TTC549 (cell line): Measurements from ENCODE around the gene MDC1.
"Not testable (repeated sequence)": the region's sequence is repeated elsewhere in the genome, so short reads cannot be mapped to it uniquely, and the experiment has no call there.

Source experiments
- FAIRE-seq: peaks from 2 replicates; lab custom pipeline; 2012; peaks lifted over from hg19 to GRCh38; lab: Jason Lieb, UNC

MDC1 gene

GRCh38 chr6:30717129-30717844, at the start of gene MDC1:
Gene MDC1 (minus strand): TSS chr6:30717281. CDS start chr6:30715175, 2,106 bp downstream.
- FAIRE-seq = peak; percentile 96

- no peak for FAIRE-seq
Observed at GRCh38 chr6:30766461-30767157, 49.5 kb upstream of the MDC1 start.

GRCh38 chr6:30765495-30765894, 48.4 kb upstream of the MDC1 start:
- not testable (repeated sequence) for FAIRE-seq

- not testable (repeated sequence) for FAIRE-seq
Observed at GRCh38 chr6:30764490-30765043, 47.5 kb upstream of the MDC1 start.

- FAIRE-seq = no peak
Observed at GRCh38 chr6:30763618-30764489, 46.8 kb upstream of the MDC1 start.

GRCh38 chr6:30763155-30763617, 46.1 kb upstream of the MDC1 start:
- FAIRE-seq = no peak

- no peak for FAIRE-seq
Observed at GRCh38 chr6:30761791-30762429, 44.8 kb upstream of the MDC1 start.

GRCh38 chr6:30760549-30760948, 43.5 kb upstream of the MDC1 start:
- FAIRE-seq = no peak

- FAIRE-seq = no peak
Observed at GRCh38 chr6:30759575-30760239, 42.6 kb upstream of the MDC1 start.

GRCh38 chr6:30757261-30757904, 40.3 kb upstream of the MDC1 start:
- no peak for FAIRE-seq

- not testable (repeated sequence) for FAIRE-seq
Observed at GRCh38 chr6:30756405-30757003, 39.4 kb upstream of the MDC1 start.

GRCh38 chr6:30754631-30755030, 37.5 kb upstream of the MDC1 start:
- no peak for FAIRE-seq

GRCh38 chr6:30752157-30752927, 35.3 kb upstream of the MDC1 start:
- no peak for FAIRE-seq

- no peak for FAIRE-seq
Observed at GRCh38 chr6:30750379-30750668, 33.2 kb upstream of the MDC1 start.

- FAIRE-seq = no peak
Observed at GRCh38 chr6:30749554-30750378, 32.7 kb upstream of the MDC1 start.

GRCh38 chr6:30748851-30749540, 31.9 kb upstream of the MDC1 start:
- FAIRE-seq = no peak

GRCh38 chr6:30747902-30748769, 31.1 kb upstream of the MDC1 start:
- no peak for FAIRE-seq
